Endothelial cell of umbilical vein (primary cell): Measurements from ENCODE around the gene MSH5. TPM values are rescaled to one million over a fixed set of nuclear protein-coding genes. Genes with fewer than 3 reads are reported as not detected.
A peak's percentile ranks its signal among the peaks of the same experiment; 100 is the strongest.

Experiments used
- BruUV-seq: library from RNA; stranded (reverse); fragments of 400-500 nt; replicated peaks from 2 replicates; lab custom pipeline; 2021; lab: Mats Ljungman, UMichigan
- CTCF ChIA-PET: fragments of 300-600, 350-600 bp; sonication (Branson Sonifier 250); formaldehyde crosslinking; loops from one replicate; lab custom pipeline; 2021; ENCODE audit warnings: antibody characterized with exemption, inconsistent platforms; lab: Charles Lee
- POLR2A ChIA-PET: fragments of 300-600, 350-600 bp; sonication (Branson Sonifier 250); formaldehyde crosslinking; loops from one replicate; lab custom pipeline; 2021; ENCODE audit warnings: antibody characterized with exemption, inconsistent platforms; lab: Charles Lee
- DNase-seq: peaks from one replicate; pipeline ENCODE4 v3.0.0-alpha.2; 2011; ENCODE audit warnings: low read depth, low spot score
- FAIRE-seq: peaks from 2 replicates; lab custom pipeline; 2011; peaks lifted over from hg19 to GRCh38; lab: Jason Lieb, UNC
- H2AFZ ChIP-seq: 2 replicates; pipeline ENCODE4 v1.6.0; 2012; ENCODE audit warnings: low read depth, low read length, control low read depth, inconsistent platforms
- H3K27ac ChIP-seq: 2 replicates; pipeline ENCODE4 v1.5.1; 2011; ENCODE audit warnings: low read depth, mild to moderate bottlenecking, control low read depth, low read length, moderate library complexity; ENCODE audit not compliant: insufficient read depth
- H3K27me3 ChIP-seq, 2 experiments: 2 replicates each; pipeline versions ENCODE4 v1.6.0 to v1.6.1; 2011; ENCODE audit warnings: low read length in 2 of 2, mixed read lengths in 1 of 2; ENCODE audit not compliant: control insufficient read depth in 2 of 2, insufficient read depth in 2 of 2
- H3K36me3 ChIP-seq, 2 experiments: 2 replicates in 1 of 2; 3 replicates in 1 of 2; pipeline ENCODE4 v1.5.1; 2011; ENCODE audit warnings: low read length in 2 of 2, mild to moderate bottlenecking in 1 of 2, moderate library complexity in 1 of 2; ENCODE audit not compliant: control insufficient read depth in 2 of 2, insufficient read depth in 2 of 2; ENCODE audit errors: extremely low read depth in 1 of 2
- H3K4me1 ChIP-seq: 3 replicates; pipeline ENCODE4 v1.5.1; 2011; ENCODE audit warnings: mild to moderate bottlenecking, low read length; ENCODE audit not compliant: control insufficient read depth, insufficient read depth; ENCODE audit errors: extremely low read depth
- H3K4me2 ChIP-seq: 2 replicates; pipeline ENCODE4 v1.6.1; 2011; ENCODE audit warnings: low read length, control low read depth, mixed read lengths; ENCODE audit not compliant: insufficient read depth
- H3K4me3 ChIP-seq, 3 experiments: fragments of 200-600 bp in 1 of 3; sonication (generic), shearing (Covaris generic) in 1 of 3; replicated peaks in 1 of 3; 2 replicates each; pipeline ENCODE4 v1.5.1; 2011 to 2016; ENCODE audit warnings: control low read depth in 3 of 3, low read length in 3 of 3, mild to moderate bottlenecking in 2 of 3, inconsistent platforms in 1 of 3, low read depth in 1 of 3, moderate library complexity in 1 of 3; ENCODE audit not compliant: insufficient read depth in 1 of 3
- H3K79me2 ChIP-seq: 2 replicates; pipeline ENCODE4 v1.6.0; 2012; ENCODE audit warnings: low read length, inconsistent platforms; ENCODE audit not compliant: control insufficient read depth, insufficient read depth
- H3K9ac ChIP-seq: replicated peaks from 2 replicates; pipeline ENCODE3; 2011; ENCODE audit warnings: low read length, control low read depth; ENCODE audit not compliant: insufficient read depth; ENCODE audit errors: extremely low read depth
- H3K9me1 ChIP-seq: replicated peaks from 3 replicates; pipeline ENCODE4 v1.6.0; 2011; ENCODE audit warnings: mild to moderate bottlenecking, low read length; ENCODE audit not compliant: control insufficient read depth, insufficient read depth; ENCODE audit errors: extremely low read depth
- H3K9me3 ChIP-seq: replicated peaks from 2 replicates; pipeline ENCODE4 v1.5.1; 2012; ENCODE audit warnings: low read length, inconsistent platforms; ENCODE audit not compliant: control insufficient read depth, insufficient read depth
- H4K20me1 ChIP-seq: replicated peaks from 2 replicates; pipeline ENCODE3; 2011; ENCODE audit warnings: mild to moderate bottlenecking, low read length; ENCODE audit not compliant: control insufficient read depth, insufficient read depth; ENCODE audit errors: extremely low read depth
- CTCF ChIP-seq, 2 donors: IDR thresholded peaks; 1 replicate in 1 of 2; 2 replicates in 1 of 2; pipeline ENCODE4 v1.5.1; 2011; ENCODE audit warnings: low read length in 2 of 2, mild to moderate bottlenecking in 2 of 2, moderate library complexity in 2 of 2, control low read depth in 1 of 2, inconsistent platforms in 1 of 2, low read depth in 1 of 2; ENCODE audit not compliant: insufficient read depth in 1 of 2; ENCODE audit errors: extremely low read depth in 1 of 2
- EZH2 ChIP-seq: IDR thresholded peaks from 2 replicates; pipeline ENCODE4 v1.6.1; 2012; ENCODE audit warnings: borderline replicate concordance, low read depth, mild to moderate bottlenecking, moderate library complexity, low read length, inconsistent platforms; ENCODE audit not compliant: severe bottlenecking
- GATA2 ChIP-seq: IDR thresholded peaks from 2 replicates; pipeline ENCODE4 v1.7.0; 2011; ENCODE audit warnings: low read depth, mild to moderate bottlenecking, moderate library complexity, mixed read lengths, low read length; ENCODE audit not compliant: insufficient read length, insufficient read depth
- JUN ChIP-seq: IDR thresholded peaks from 2 replicates; pipeline ENCODE4 v1.6.1; 2011; ENCODE audit warnings: borderline replicate concordance, low read depth; ENCODE audit not compliant: insufficient read length, insufficient read depth
- MAX ChIP-seq: IDR thresholded peaks from 2 replicates; pipeline ENCODE4 v1.6.1; 2011; ENCODE audit not compliant: insufficient read depth, insufficient read length
- POLR2A ChIP-seq: IDR thresholded peaks from 2 replicates; pipeline ENCODE4 v1.6.1; 2012; ENCODE audit warnings: low read depth, mild to moderate bottlenecking, control low read depth, low read length
- POLR2AphosphoS5 ChIP-seq: IDR thresholded peaks from 2 replicates; pipeline ENCODE4 v1.6.1; 2012; ENCODE audit warnings: low read depth, mild to moderate bottlenecking, control low read depth, low read length, moderate library complexity; ENCODE audit not compliant: insufficient read depth
- dilution Hi-C: fragments of 300-500 bp; cut with MboI; formaldehyde crosslinking; loops from one replicate; pipeline ENCODE4 v1.15.0; 2019; ENCODE audit warnings: low sequenced_read_pairs; ENCODE audit not compliant: extremely low pct_ligation_motif_present
- intact Hi-C: fragments of 100-400 bp; cut with micrococcal nuclease; formaldehyde crosslinking; loops from one replicate; pipeline ENCODE4 v1.10.0; 2022
- polyA plus RNA-seq, 4 experiments: library from polyadenylated mRNA; depleted of rRNA in 3 of 4; stranded (reverse) in 3 of 4; unstranded in 1 of 4; fragments of >200 nt; gene quantifications; 2 replicates each; pipeline versions ENCODE4 v1.2.1 to v1.2.3, GENCODE V29; 2011 to 2012; ENCODE audit warnings: missing spikeins in 1 of 4
- total RNA-seq: library from RNA; stranded (reverse); gene quantifications from 2 replicates; pipeline ENCODE4 v1.2.3, GENCODE V29; 2021

The MSH5 gene
- total and polyA plus RNA-seq, 2 donors (not counting 3 experiments of a cell fraction or from before 2014, with no cell fraction given): 27.1 to 43.8 TPM

GRCh38 chr6:31769684-31770371 lies 30.0 kb downstream of the MSH5 start:
- intact Hi-C loops: loop anchor here (1.0 to 5.0 kb wide), 4 partner anchors 32 to 223 kb away; partner anchors contain the start of genes ATP6V1G2, DDAH2 and NFKBIL1
- H4K20me1 ChIP-seq: no peaks in the 10 kb centered on the region
- no peak overlapping the region for H3K9ac ChIP-seq
- no peak overlapping the region for H2AFZ ChIP-seq
- FAIRE-seq (no peak), DNase-seq (peak; percentile 66)
- dilution Hi-C loops: no loop called here
- no peaks in the 10 kb centered on the region for H3K79me2 ChIP-seq
- no peaks in the 10 kb centered on the region for H3K9me3 ChIP-seq
- no peaks in the 10 kb centered on the region for H3K36me3 ChIP-seq
- no peak overlapping the region for H3K4me3 ChIP-seq
- no peaks in the 10 kb centered on the region for H3K27me3 ChIP-seq
- no peak overlapping the region for H3K4me2 ChIP-seq
- no peak overlapping the region for H3K27ac ChIP-seq
- H3K4me1 ChIP-seq: no peaks in the 10 kb centered on the region
- ChIA-PET POLR2A (interaction anchor here (0.7 to 1.2 kb wide), 4 partner anchors 34 to 45 kb away, joined by 3 to 4 read pairs (median 3); partner anchors contain the start of genes CLIC1, DDAH2, HSPA1A and HSPA1L), CTCF (interaction anchor here (0.5 to 6.6 kb wide), 34 partner anchors 8 to 222 kb away, joined by 3 to 61 read pairs (median 5); partner anchors contain the start of genes ABHD16A, CLIC1, DDAH2 and HSPA1B)
- no peak for TF ChIP-seq POLR2A
- peak; percentile 83 to 88 for TF ChIP-seq CTCF (IDR thresholded peaks at IDR 0.05; ENCODE audit: extremely low read depth in 1 of 2, insufficient read depth in 1 of 2, low read depth in 1 of 2, low read length in 2 of 2)
- H3K9me1 ChIP-seq: no peaks in the 10 kb centered on the region
- BruUV-seq: no TSS peak

GRCh38 chr6:31770860-31771259 lies 31.1 kb downstream of the MSH5 start:
- H3K27me3 ChIP-seq: no peaks in the 10 kb centered on the region
- H3K27ac ChIP-seq: no peak overlapping the region
- no peaks in the 10 kb centered on the region for H3K79me2 ChIP-seq
- no peak overlapping the region for H3K4me2 ChIP-seq
- no peaks in the 10 kb centered on the region for H3K9me3 ChIP-seq
- H3K9me1 ChIP-seq: no peaks in the 10 kb centered on the region
- no TSS peak for BruUV-seq
- no peak overlapping the region for H2AFZ ChIP-seq
- dilution Hi-C loops (no loop called here), intact Hi-C loops (loop anchor here (5.0 kb wide), 1 partner anchor 224 kb away; the partner anchor contains the start of genes ATP6V1G2 and NFKBIL1)
- no peak for FAIRE-seq
- ChIA-PET POLR2A (interaction anchor here (0.7 kb wide), 1 partner anchor 60 kb away, joined by 7 read pairs; no protein-coding TSS in a partner anchor), CTCF (interaction anchor here (1.2 to 6.6 kb wide), 7 partner anchors 9 to 87 kb away, joined by 3 to 61 read pairs (median 29); partner anchors contain the start of genes CLIC1, DDAH2 and MSH5)
- no peaks in the 10 kb centered on the region for H3K4me1 ChIP-seq
- no peak overlapping the region for H3K9ac ChIP-seq
- H3K4me3 ChIP-seq: no peak overlapping the region
- TF ChIP-seq JUN: no peak
- TF ChIP-seq MAX: no peak
- no peak for TF ChIP-seq GATA2
- no peak for TF ChIP-seq POLR2A
- no peak for TF ChIP-seq POLR2AphosphoS5
- no peak for TF ChIP-seq EZH2
- TF ChIP-seq CTCF (IDR thresholded peaks at IDR 0.05; ENCODE audit: extremely low read depth in 1 of 2, insufficient read depth in 1 of 2, low read depth in 1 of 2, low read length in 2 of 2): no peak
- DNase-seq: no peak
- no peaks in the 10 kb centered on the region for H3K36me3 ChIP-seq
- H4K20me1 ChIP-seq: no peaks in the 10 kb centered on the region
